Stimulated activated CD4-positive, alpha-beta T cell treated with anti-CD3 and anti-CD28 coated beads, Interleukin-15, amount 100 ng/mL, for 24 hours (primary cell): ENCODE data around the gene SPATA2.
"Not testable (repeated sequence)": the region's sequence is repeated elsewhere in the genome, so short reads cannot be mapped to it uniquely, and the experiment has no call there.

Experiments used
- DNase-seq: peaks from one replicate; pipeline ENCODE4 v3.0.0-alpha.2; 2020

Gene SPATA2

GRCh38 chr20:49915380-49916145 is at the start of gene SPATA2:
TSS of gene SPATA2 (minus strand) at chr20:49915529. CDS start at chr20:49908490, 7,039 bp downstream.
- peak; percentile 97 for DNase-seq

GRCh38 chr20:49961413-49961812 is 46.1 kb upstream of the SPATA2 start:
- no peak for DNase-seq

- not testable (repeated sequence) for DNase-seq
Observed at GRCh38 chr20:49957089-49957938, 42.0 kb upstream of the SPATA2 start.

GRCh38 chr20:49956689-49957088 is 41.4 kb upstream of the SPATA2 start:
- DNase-seq, result no peak

- not testable (repeated sequence) for DNase-seq
Observed at GRCh38 chr20:49955830-49956396, 40.6 kb upstream of the SPATA2 start.

- no peak for DNase-seq
Observed at GRCh38 chr20:49955167-49955566, 39.8 kb upstream of the SPATA2 start.

GRCh38 chr20:49951151-49951550 is 35.8 kb upstream of the SPATA2 start:
- no peak for DNase-seq

GRCh38 chr20:49948809-49949507 is 33.6 kb upstream of the SPATA2 start:
- DNase-seq, result no peak

- no peak for DNase-seq
Observed at GRCh38 chr20:49948178-49948577, 32.8 kb upstream of the SPATA2 start.

GRCh38 chr20:49945701-49946477 is 30.6 kb upstream of the SPATA2 start:
- no peak for DNase-seq

- DNase-seq, result no peak
Observed at GRCh38 chr20:49945306-49945700, 30.0 kb upstream of the SPATA2 start.

- no peak for DNase-seq
Observed at GRCh38 chr20:49942942-49943341, 27.6 kb upstream of the SPATA2 start.

GRCh38 chr20:49942303-49942702 is 27.0 kb upstream of the SPATA2 start:
- DNase-seq, result no peak

GRCh38 chr20:49941456-49941855 is 26.1 kb upstream of the SPATA2 start:
- DNase-seq, result no peak

GRCh38 chr20:49938173-49939163 is 23.1 kb upstream of the SPATA2 start:
- no peak for DNase-seq

GRCh38 chr20:49937027-49937929 is 21.9 kb upstream of the SPATA2 start:
- no peak for DNase-seq

- peak; percentile 94 for DNase-seq
Observed at GRCh38 chr20:49936153-49937026, 21.1 kb upstream of the SPATA2 start, which contains the start of gene RNF114. TSS of gene RNF114 (plus strand) at chr20:49936397. CDS start at chr20:49936413, 16 bp downstream.

GRCh38 chr20:49935746-49936152 is 20.4 kb upstream of the SPATA2 start:
- no peak for DNase-seq

- no peak for DNase-seq
Observed at GRCh38 chr20:49929142-49929494, 13.8 kb upstream of the SPATA2 start.
